Ovary (tissue), 9 donors: ENCODE measurements around the gene ILDR2. TPM values are rescaled to one million over a fixed set of nuclear protein-coding genes. Genes with fewer than 3 reads are reported as not detected.

Experiments
- DNase-seq, 5 donors: peaks; one replicate each; pipeline ENCODE4 v3.0.0-alpha.2; 2019 to 2020
- H3K27ac ChIP-seq, 2 donors: fragments of 200-600 bp; one replicate each; pipeline versions ENCODE4 v1.5.1 to v1.8.0; 2019 to 2022
- H3K27me3 ChIP-seq: fragments of 200-600 bp; one replicate; pipeline ENCODE4 v1.8.0; 2022
- H3K36me3 ChIP-seq: fragments of 200-600 bp; sonication (generic); one replicate; pipeline ENCODE4 v1.5.1; 2019
- H3K4me1 ChIP-seq: one replicate; pipeline ENCODE4 v1.8.1; 2013; ENCODE audit warnings: mild to moderate bottlenecking, moderate library complexity; ENCODE audit not compliant: insufficient read depth
- H3K4me3 ChIP-seq: fragments of 200-600 bp; sonication (generic); one replicate; pipeline ENCODE4 v1.5.1; 2017
- H3K9me3 ChIP-seq, 2 donors: fragments of 200-600 bp in 1 of 2; sonication (generic) in 1 of 2; one replicate each; pipeline versions ENCODE4 v1.5.1 to v1.8.1; 2013 to 2019; ENCODE audit warnings: mild to moderate bottlenecking in 1 of 2, moderate library complexity in 1 of 2
- CTCF ChIP-seq, 3 donors: fragments of 450-650 bp in 2 of 3; fragments of 200-600 bp in 1 of 3; IDR thresholded peaks; one replicate each; pipeline versions ENCODE4 v1.5.1 to v1.8.0; 2016 to 2022; ENCODE audit warnings: antibody characterized with exemption in 3 of 3, mild to moderate bottlenecking in 1 of 3
- EP300 ChIP-seq: sonication (generic); formaldehyde crosslinking; IDR thresholded peaks from one replicate; pipeline ENCODE4 v1.6.1; 2017; ENCODE audit warnings: antibody characterized with exemption
- POLR2A ChIP-seq: fragments of 450-650 bp; IDR thresholded peaks from one replicate; pipeline ENCODE4 v1.6.1; 2017; ENCODE audit warnings: antibody characterized with exemption, mild to moderate bottlenecking, moderate library complexity
- WGBS, 3 donors: extraction: QIAGEN DNeasy Blood & Tissue Kit in 1 of 3; methylation state at CpG; one replicate each; pipeline versions ENCODE4 v1.1.5 to v1.1.7; 2013 to 2017; 5-methylcytosine and 5-hydroxymethylcytosine counted together
- intact Hi-C, 4 donors: fragments of 100-400 bp; cut with DNase I; formaldehyde crosslinking; loops; one replicate each; pipeline versions ENCODE4 v1.11.0 to v1.15.1; 2022 to 2023
- polyA plus RNA-seq, 2 donors: library from polyadenylated mRNA; stranded (reverse); fragments of 200-250 nt in 1 of 2; fragments of 350-450 nt in 1 of 2; fragmentation: Illumina TruSeq in 1 of 2; extraction: RNeasy Lipid Tissue Mini Kit (QIAGEN cat#74804) in 1 of 2; gene quantifications; one replicate each; pipeline ENCODE4 v1.2.3, GENCODE V29; 2013 to 2014
- total RNA-seq, 7 donors: library from RNA; depleted of rRNA in 2 of 7; stranded (reverse); fragments of >200 nt in 2 of 7; fragmentation: NEBNext Ultra II Directional in 3 of 7; extraction: Animal tissue kit (Norgen Biotek cat#: 25700) in 3 of 7; gene quantifications; one replicate each; pipeline versions ENCODE4 v1.1.0 to v1.2.4, GENCODE V29; 2016 to 2023
- donor health status: DM: no; HTN: no; CAD: no; lungs with moderate emphysema.
- donor health status: DM: no; HTN: no; CAD: no.
- donor health status: Bipolar disorder and iron deficiency.
- donor health status: DM: yes; HTN: yes; CAD: no.
- donor health status: DM: no; HTN: no; CAD: no.
- donor health status: DM: yes; HTN: yes; CAD: no.

Gene ILDR2
- total and polyA plus RNA-seq, 9 donors = 0.15 to 13.0 (median 0.45) TPM

DNA sequence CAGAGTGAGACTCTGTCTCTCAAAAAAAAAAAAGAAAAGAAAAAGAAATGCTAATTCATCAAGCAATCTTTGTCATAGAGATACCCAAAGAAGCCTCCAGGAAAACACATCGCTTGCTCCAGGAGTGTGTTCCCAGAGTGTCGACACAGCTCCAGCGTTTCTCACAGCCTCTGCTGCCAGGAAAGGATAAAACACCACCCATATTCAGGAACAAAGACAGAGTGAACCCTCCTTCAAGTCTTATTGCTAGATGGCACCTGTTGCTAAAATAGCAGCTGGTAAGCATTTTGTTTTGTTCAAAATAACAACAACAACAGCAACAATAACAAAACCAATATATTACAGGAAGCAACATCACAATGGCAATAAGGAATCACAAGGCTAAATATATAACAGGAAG, 3.1 kb downstream of the ILDR2 start:
- Histone ChIP-seq H3K27me3 (no peaks in the 10 kb centered on the region), H3K4me3 (no peak overlapping the region), H3K27ac (no peak overlapping the region), H3K36me3 (no peaks in the 10 kb centered on the region), H3K9me3 (no peaks in the 10 kb centered on the region), H3K4me1 (no peaks in the 10 kb centered on the region)
- TF ChIP-seq POLR2A (no peak), CTCF (IDR thresholded peaks at IDR 0.05) (no peak), EP300 (no peak)
- intact Hi-C loops = no loop called here
- 45 to 47% (median 46%) methylated on average over 3 of the region's 3 CpGs for WGBS, 3 donors
- DNase-seq = no peak

- 77 to 87% (median 82%) methylated on average over 3 of the region's 3 CpGs for WGBS, 3 donors
- intact Hi-C loops = no loop called here
- no peaks in the 10 kb centered on the region for H3K27me3 ChIP-seq
- no peaks in the 10 kb centered on the region for H3K36me3 ChIP-seq
- TF ChIP-seq CTCF (IDR thresholded peaks at IDR 0.05) (no peak), EP300 (no peak), POLR2A (no peak)
- no peak overlapping the region for H3K4me3 ChIP-seq
- no peaks in the 10 kb centered on the region for H3K4me1 ChIP-seq
- no peaks in the 10 kb centered on the region for H3K9me3 ChIP-seq
- no peak for DNase-seq
- no peak overlapping the region for H3K27ac ChIP-seq
Observed at GRCh38 chr1:166971252-166971651, 4.1 kb downstream of the ILDR2 start.

DNA sequence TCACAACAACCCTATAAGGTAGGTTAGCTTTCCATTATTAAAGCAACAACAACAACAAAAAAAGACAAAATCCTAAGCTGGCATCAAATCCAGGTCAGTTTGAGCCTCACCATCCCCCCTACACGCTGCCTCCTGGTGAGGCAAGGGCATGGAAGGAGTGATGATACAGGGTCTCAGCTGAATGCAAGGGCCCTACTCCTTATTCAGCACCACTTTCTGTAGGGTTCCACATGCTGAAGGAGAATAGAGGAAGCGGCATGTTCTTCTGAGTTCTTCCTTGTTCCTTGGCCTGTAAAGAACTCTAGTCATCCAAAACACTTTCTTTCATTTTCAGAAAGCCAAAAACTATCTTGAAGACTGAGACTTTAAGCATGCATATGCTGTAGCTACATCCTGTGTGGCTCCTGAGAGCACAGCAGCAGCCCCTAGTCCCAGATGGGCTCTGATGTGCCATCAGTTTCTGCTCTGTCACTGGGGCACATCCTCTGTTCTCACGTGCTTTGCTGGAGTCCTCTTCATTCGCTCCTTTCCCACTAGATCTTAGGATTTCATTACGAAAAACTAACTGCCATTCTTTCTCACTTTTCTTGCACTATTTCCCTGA, 6.2 kb downstream of the ILDR2 start:
- 80 to 86% (median 86%) methylated on average over 5 of the region's 5 CpGs for WGBS, 3 donors
- no peak for TF ChIP-seq EP300
- TF ChIP-seq POLR2A = no peak
- TF ChIP-seq CTCF (IDR thresholded peaks at IDR 0.05) = no peak
- DNase-seq = no peak
- Histone ChIP-seq H3K27ac (no peak overlapping the region), H3K4me1 (no peaks in the 10 kb centered on the region), H3K4me3 (no peak overlapping the region), H3K9me3 (no peaks in the 10 kb centered on the region), H3K36me3 (no peaks in the 10 kb centered on the region), H3K27me3 (no peaks in the 10 kb centered on the region)
- intact Hi-C loops = no loop called here

- no peaks in the 10 kb centered on the region for H3K36me3 ChIP-seq
- no peaks in the 10 kb centered on the region for H3K27me3 ChIP-seq
- no peak overlapping the region for H3K27ac ChIP-seq
- DNase-seq = no peak
- intact Hi-C loops = no loop called here
- no peak overlapping the region for H3K4me3 ChIP-seq
- 95 to 100% (median 98%) methylated on average over 1 of the region's 1 CpG for WGBS, 3 donors
- TF ChIP-seq EP300 = no peak
- no peak for TF ChIP-seq POLR2A
- no peak for TF ChIP-seq CTCF (IDR thresholded peaks at IDR 0.05)
- H3K4me1 ChIP-seq = no peaks in the 10 kb centered on the region
- no peaks in the 10 kb centered on the region for H3K9me3 ChIP-seq
Observed at GRCh38 chr1:166960858-166961474, 14.4 kb downstream of the ILDR2 start.
